Mesothelial cell of epicardium (in vitro differentiated cells): ENCODE measurements around the gene JUP. TPM values are rescaled to one million over a fixed set of nuclear protein-coding genes. Genes with fewer than 3 reads are reported as not detected.

Experiments
- DNase-seq, 2 experiments: peaks; one replicate each; pipeline ENCODE4 v3.0.0; 2021; ENCODE audit warnings: low spot score in 2 of 2; ENCODE audit not compliant: unreplicated experiment in 2 of 2
- H3K27ac Mint-ChIP-seq: 2 replicates; pipeline ENCODE4 v1.8.0; 2021; ENCODE audit warnings: mixed read lengths
- H3K27me3 Mint-ChIP-seq: 2 replicates; pipeline ENCODE4 v1.8.0; 2021; ENCODE audit warnings: low read depth, mixed read lengths
- H3K36me3 Mint-ChIP-seq: 2 replicates; pipeline ENCODE4 v1.8.0; 2021; ENCODE audit warnings: mixed read lengths
- H3K4me1 Mint-ChIP-seq: 2 replicates; pipeline ENCODE4 v1.8.0; 2021; ENCODE audit warnings: mixed read lengths
- H3K4me3 Mint-ChIP-seq: 2 replicates; pipeline ENCODE4 v1.8.0; 2021; ENCODE audit warnings: mild to moderate bottlenecking, moderate library complexity, mixed read lengths
- H3K9me3 Mint-ChIP-seq: 2 replicates; pipeline ENCODE4 v1.8.0; 2021; ENCODE audit warnings: mixed read lengths
- CTCF ChIP-seq: fragments of 200-600 bp; sonication (generic); IDR thresholded peaks from one replicate; pipeline ENCODE4 v1.5.0; 2021; ENCODE audit warnings: antibody characterized with exemption; ENCODE audit not compliant: unreplicated experiment
- total RNA-seq: library from RNA; stranded (reverse); gene quantifications from 3 replicates; pipeline ENCODE4 v1.2.1, GENCODE V29; 2021

JUP gene
- total RNA-seq, 1 donor from 2014 or later, result 205 TPM

- H3K36me3 Mint-ChIP-seq, result peaks cover 34% of the 10 kb centered on the region
- H3K27ac Mint-ChIP-seq, result no peak overlapping the region
- DNase-seq, result no peak
- H3K4me1 Mint-ChIP-seq, result peaks cover 23% of the 10 kb centered on the region
- no peak for TF ChIP-seq CTCF
- no peak overlapping the region for H3K4me3 Mint-ChIP-seq
- no peaks in the 10 kb centered on the region for H3K9me3 Mint-ChIP-seq
- H3K27me3 Mint-ChIP-seq, result no peaks in the 10 kb centered on the region
Measured at GRCh38 chr17:41769346-41769862, 17.1 kb downstream of the JUP start.

GRCh38 chr17:41768682-41769288 is 17.7 kb downstream of the JUP start:
- H3K36me3 Mint-ChIP-seq, result peaks cover 34% of the 10 kb centered on the region
- DNase-seq, result no peak
- no peak overlapping the region for H3K4me3 Mint-ChIP-seq
- no peaks in the 10 kb centered on the region for H3K27me3 Mint-ChIP-seq
- TF ChIP-seq CTCF, result no peak
- no peaks in the 10 kb centered on the region for H3K9me3 Mint-ChIP-seq
- no peak overlapping the region for H3K27ac Mint-ChIP-seq
- H3K4me1 Mint-ChIP-seq, result peaks cover 19% of the 10 kb centered on the region

- H3K27me3 Mint-ChIP-seq, result no peaks in the 10 kb centered on the region
- H3K36me3 Mint-ChIP-seq, result peaks cover 44% of the 10 kb centered on the region
- H3K4me3 Mint-ChIP-seq, result no peak overlapping the region
- H3K9me3 Mint-ChIP-seq, result no peaks in the 10 kb centered on the region
- H3K4me1 Mint-ChIP-seq, result peaks cover 6% of the 10 kb centered on the region
- H3K27ac Mint-ChIP-seq, result no peak overlapping the region
- no peak for DNase-seq
- TF ChIP-seq CTCF, result no peak
Measured at GRCh38 chr17:41767324-41768042, 19.0 kb downstream of the JUP start.

- Mint-ChIP-seq H3K4me1 (no peaks in the 10 kb centered on the region), H3K36me3 (peaks cover 51% of the 10 kb centered on the region), H3K4me3 (no peak overlapping the region), H3K9me3 (no peaks in the 10 kb centered on the region), H3K27ac (no peak overlapping the region), H3K27me3 (no peaks in the 10 kb centered on the region)
- no peak for DNase-seq
- no peak for TF ChIP-seq CTCF
Measured at GRCh38 chr17:41766135-41766534, 20.4 kb downstream of the JUP start.

- no peak overlapping the region for H3K27ac Mint-ChIP-seq
- H3K27me3 Mint-ChIP-seq, result no peaks in the 10 kb centered on the region
- no peak for TF ChIP-seq CTCF
- DNase-seq, result no peak
- H3K36me3 Mint-ChIP-seq, result peaks cover 57% of the 10 kb centered on the region
- no peak overlapping the region for H3K4me3 Mint-ChIP-seq
- H3K9me3 Mint-ChIP-seq, result no peaks in the 10 kb centered on the region
- H3K4me1 Mint-ChIP-seq, result no peaks in the 10 kb centered on the region
Measured at GRCh38 chr17:41763327-41763726, 23.2 kb downstream of the JUP start.
